MM.1S (cell line): ENCODE data around the gene FRMD3.

ENCODE experiments used
- DNase-seq: peaks from one replicate; pipeline ENCODE4 v3.0.0-alpha.2; 2015
- H2AFZ ChIP-seq: fragments of 300-600 bp; sonication (generic); 2 replicates; pipeline ENCODE4 v1.6.0; 2016; ENCODE audit warnings: antibody characterized with exemption, low read length
- H3F3A ChIP-seq: fragments of 300-600 bp; sonication (generic); 2 replicates; pipeline ENCODE4 v1.6.1; 2016; ENCODE audit warnings: mild to moderate bottlenecking, antibody characterized with exemption, low read length, moderate library complexity, mixed read lengths; ENCODE audit not compliant: insufficient read depth
- H3K27ac ChIP-seq: fragments of 300-600 bp; sonication (generic); 2 replicates; pipeline ENCODE4 v1.5.1; 2016; ENCODE audit warnings: mild to moderate bottlenecking, low read length
- H3K27me3 ChIP-seq: fragments of 300-600 bp; sonication (generic); replicated peaks from 2 replicates; pipeline ENCODE4 v1.6.0; 2016; ENCODE audit warnings: low read length; ENCODE audit not compliant: insufficient read depth
- H3K36me3 ChIP-seq: fragments of 300-600 bp; sonication (generic); replicated peaks from 2 replicates; pipeline ENCODE4 v1.6.1; 2016; ENCODE audit warnings: mild to moderate bottlenecking, low read length, mixed read lengths; ENCODE audit not compliant: insufficient read depth
- H3K4me1 ChIP-seq: fragments of 300-600 bp; sonication (generic); 2 replicates; pipeline ENCODE4 v1.6.1; 2016; ENCODE audit warnings: low read length, mixed read lengths
- H3K4me2 ChIP-seq: fragments of 300-600 bp; sonication (generic); 2 replicates; pipeline ENCODE4 v1.6.0; 2016; ENCODE audit warnings: low read depth, low read length
- H3K4me3 ChIP-seq: fragments of 300-600 bp; sonication (generic); 2 replicates; pipeline ENCODE4 v1.5.1; 2016; ENCODE audit warnings: low read length, mixed read lengths
- H3K79me2 ChIP-seq: fragments of 300-600 bp; sonication (generic); 2 replicates; pipeline ENCODE4 v1.6.1; 2016; ENCODE audit warnings: mixed run types, low read length, mixed read lengths
- H3K9ac ChIP-seq: fragments of 300-600 bp; sonication (generic); 2 replicates; pipeline ENCODE4 v1.6.1; 2016; ENCODE audit warnings: low read length, mixed read lengths
- H3K9me2 ChIP-seq: fragments of 300-600 bp; sonication (generic); replicated peaks from 2 replicates; pipeline ENCODE4 v1.6.1; 2016; ENCODE audit warnings: mild to moderate bottlenecking, low read length, mixed read lengths; ENCODE audit not compliant: insufficient read depth
- H3K9me3 ChIP-seq: fragments of 300-600 bp; sonication (generic); replicated peaks from 2 replicates; pipeline ENCODE4 v1.6.1; 2016; ENCODE audit warnings: mild to moderate bottlenecking, low read length, mixed read lengths; ENCODE audit not compliant: insufficient read depth
- H4K20me1 ChIP-seq: fragments of 300-600 bp; sonication (generic); 2 replicates; pipeline ENCODE4 v1.6.1; 2016; ENCODE audit warnings: mild to moderate bottlenecking, low read length, moderate library complexity, mixed read lengths; ENCODE audit not compliant: insufficient read depth
- CTCF ChIP-seq: fragments of 300-600 bp; sonication (generic); IDR thresholded peaks from 2 replicates; pipeline ENCODE4 v1.5.1; 2016; ENCODE audit warnings: antibody characterized with exemption, low read length, mixed read lengths
- EZH2 ChIP-seq: fragments of 300-600 bp; sonication (generic); optimal IDR thresholded peaks from 2 replicates; pipeline ENCODE3; 2017; ENCODE audit warnings: low read depth, mild to moderate bottlenecking, antibody characterized with exemption, low read length, mixed read lengths
- EZH2phosphoT487 ChIP-seq: fragments of 300-600 bp; sonication (generic); IDR thresholded peaks from 2 replicates; pipeline ENCODE4 v1.6.1; 2018; ENCODE audit warnings: antibody characterized with exemption, low read length

Gene FRMD3

GRCh38 chr9:83538172-83538889 is at the start of gene FRMD3:
FRMD3 (minus strand) TSS chr9:83538401; CDS start chr9:83538231, 170 bp downstream.
- Histone ChIP-seq H3K9me3 (no peaks in the 10 kb centered on the region), H3K4me1 (peaks cover 3% of the 10 kb centered on the region; the same call in 1 of the 2 replicates), H3K27ac (no peak within 1 kb of the TSS), H3K4me2 (peak within 1 kb of the TSS; percentile 91), H2AFZ (peak within 1 kb of the TSS; percentile 70), H3K27me3 (no peaks in the 10 kb centered on the region), H3K9ac (0 out of 2 replicates have a peak within 1 kb of the TSS, but pooled peaks have one; percentile 17), H3F3A (no peaks in the 10 kb centered on the region), H3K9me2 (no peaks in the 10 kb centered on the region), H3K36me3 (no peaks in the 10 kb centered on the region), H4K20me1 (no peaks in the 10 kb centered on the region), H3K79me2 (no peaks in the 10 kb centered on the region), H3K4me3 (peak within 1 kb of the TSS; percentile 70)
- peak; percentile 82 for DNase-seq
- TF ChIP-seq EZH2phosphoT487 (no peak), CTCF (peak; percentile 63)

GRCh38 chr9:83584995-83585394 is 46.8 kb upstream of the FRMD3 start:
- Histone ChIP-seq H3K9ac (no peak overlapping the region), H3K9me3 (no peaks in the 10 kb centered on the region), H3K27me3 (no peaks in the 10 kb centered on the region), H3K4me2 (no peak overlapping the region), H3K9me2 (no peaks in the 10 kb centered on the region), H4K20me1 (no peaks in the 10 kb centered on the region), H3K27ac (no peak overlapping the region), H3K36me3 (no peaks in the 10 kb centered on the region), H3K4me3 (no peak overlapping the region), H2AFZ (no peak overlapping the region), H3K79me2 (no peaks in the 10 kb centered on the region), H3K4me1 (no peaks in the 10 kb centered on the region), H3F3A (no peaks in the 10 kb centered on the region)
- no peak for DNase-seq
- TF ChIP-seq EZH2phosphoT487 (no peak), CTCF (no peak)

GRCh38 chr9:83583151-83584014 is 45.2 kb upstream of the FRMD3 start:
- Histone ChIP-seq H3K36me3 (no peaks in the 10 kb centered on the region), H3K9me3 (no peaks in the 10 kb centered on the region), H3K79me2 (no peaks in the 10 kb centered on the region), H3K4me2 (no peak overlapping the region), H4K20me1 (no peaks in the 10 kb centered on the region), H3F3A (no peaks in the 10 kb centered on the region), H3K9ac (no peak overlapping the region), H3K27me3 (no peaks in the 10 kb centered on the region), H3K9me2 (no peaks in the 10 kb centered on the region), H3K27ac (no peak overlapping the region), H3K4me3 (no peak overlapping the region), H2AFZ (no peak overlapping the region), H3K4me1 (no peaks in the 10 kb centered on the region)
- TF ChIP-seq CTCF (peak; percentile 62), EZH2 (no peak)
- peak; percentile 35 for DNase-seq
